Measurements from ENCODE around the gene PROZ.
A peak's percentile ranks its signal among the peaks of the same experiment; 100 is the strongest.

PROZ gene

GRCh38 chr13:113182046-113182445 is 23.6 kb downstream of the PROZ start:
- no peak for DNase-seq

- DNase-seq = no peak
Measured at GRCh38 chr13:113183450-113184129, 25.1 kb downstream of the PROZ start.

GRCh38 chr13:113184568-113185440 is 26.4 kb downstream of the PROZ start:
- DNase-seq = no peak

GRCh38 chr13:113186061-113186900 is 27.8 kb downstream of the PROZ start:
- DNase-seq = no peak

- no peak for DNase-seq
Measured at GRCh38 chr13:113187263-113187669, 28.8 kb downstream of the PROZ start.

GRCh38 chr13:113187883-113188665 is 29.6 kb downstream of the PROZ start:
- DNase-seq = no peak

- no peak for DNase-seq
Measured at GRCh38 chr13:113190181-113190580, 31.7 kb downstream of the PROZ start.

GRCh38 chr13:113192279-113192678 is 33.8 kb downstream of the PROZ start:
- DNase-seq = no peak

GRCh38 chr13:113192902-113193301 is 34.5 kb downstream of the PROZ start:
- no peak for DNase-seq

GRCh38 chr13:113195360-113195759 is 36.9 kb downstream of the PROZ start:
- DNase-seq = no peak

- DNase-seq = no peak
Measured at GRCh38 chr13:113196970-113197737, 38.7 kb downstream of the PROZ start.

- no peak for DNase-seq
Measured at GRCh38 chr13:113201815-113202214, 43.4 kb downstream of the PROZ start.

GRCh38 chr13:113202912-113203311 is 44.5 kb downstream of the PROZ start:
- no peak for DNase-seq

GRCh38 chr13:113203507-113204377 is 45.3 kb downstream of the PROZ start:
- DNase-seq = no peak

GRCh38 chr13:113204378-113204734 is 45.9 kb downstream of the PROZ start:
- no peak for DNase-seq

GRCh38 chr13:113205428-113205931 is 47.0 kb downstream of the PROZ start:
- no peak for DNase-seq

GRCh38 chr13:113207460-113207859 is 49.0 kb downstream of the PROZ start:
- DNase-seq = no peak

- peak; percentile 57 for DNase-seq
Measured at GRCh38 chr13:113207890-113208420, 49.5 kb downstream of the PROZ start.

- peak; percentile 99 for DNase-seq
Measured at GRCh38 chr13:113208421-113209335, 50.2 kb downstream of the PROZ start, which contains the start of gene PCID2. Gene PCID2, minus strand, starts transcription at chr13:113208669. Its CDS starts 35 bp downstream, at chr13:113208634.

All from NCI-H774 (cell line).